Tibial nerve (tissue), 4 donors: ENCODE results near the gene PHLDA2. TPM values are rescaled to one million over a fixed set of nuclear protein-coding genes. Genes with fewer than 3 reads are reported as not detected.

Source experiments
- DNase-seq, 2 donors: peaks; one replicate each; pipeline ENCODE4 v3.0.0-alpha.2; 2019; ENCODE audit warnings: low spot score in 2 of 2
- H3K27ac ChIP-seq, 4 donors: fragments of 200-600 bp; sonication (generic) in 3 of 4; one replicate each; pipeline ENCODE4 v1.5.1; 2017 to 2019; ENCODE audit warnings: mild to moderate bottlenecking in 1 of 4
- H3K27me3 ChIP-seq, 2 donors: fragments of 200-600 bp; sonication (generic) in 1 of 2; one replicate each; pipeline versions ENCODE4 v1.5.1 to v1.6.0; 2017 to 2019
- H3K36me3 ChIP-seq, 3 donors: fragments of 200-600 bp; sonication (generic); one replicate each; pipeline ENCODE4 v1.5.1; 2018 to 2019
- H3K4me1 ChIP-seq, 4 donors: fragments of 200-600 bp; sonication (generic) in 3 of 4; one replicate each; pipeline ENCODE4 v1.5.1; 2017 to 2019
- H3K4me3 ChIP-seq, 4 donors: fragments of 200-600 bp; sonication (generic) in 3 of 4; one replicate each; pipeline ENCODE4 v1.5.1; 2017 to 2019; ENCODE audit warnings: mild to moderate bottlenecking in 1 of 4, moderate library complexity in 1 of 4
- H3K9me3 ChIP-seq, 4 donors: fragments of 200-600 bp; sonication (generic) in 3 of 4; one replicate each; pipeline ENCODE4 v1.5.1; 2017 to 2019
- CTCF ChIP-seq, 5 experiments: fragments of 200-600 bp in 3 of 5; fragments of 450-650 bp in 2 of 5; sonication (generic) in 3 of 5; IDR thresholded peaks; one replicate each; pipeline ENCODE4 v1.5.1; 2016 to 2019; ENCODE audit warnings: antibody characterized with exemption in 5 of 5, mild to moderate bottlenecking in 3 of 5, moderate library complexity in 2 of 5
- EP300 ChIP-seq, 2 donors: sonication (generic); formaldehyde crosslinking; IDR thresholded peaks; one replicate each; pipeline ENCODE4 v1.6.1; 2017; ENCODE audit warnings: antibody characterized with exemption in 2 of 2, mild to moderate bottlenecking in 1 of 2
- POLR2A ChIP-seq, 2 donors: fragments of 450-650 bp; IDR thresholded peaks; one replicate each; pipeline ENCODE4 v1.6.1; 2017; ENCODE audit warnings: antibody characterized with exemption in 2 of 2, mild to moderate bottlenecking in 2 of 2, moderate library complexity in 2 of 2
- WGBS, 2 donors: methylation state at CpG; one replicate each; pipeline ENCODE4 v1.1.5; 2018; 5-methylcytosine and 5-hydroxymethylcytosine counted together
- total RNA-seq, 4 donors: library from RNA; depleted of rRNA; stranded (reverse); fragments of >200 nt; gene quantifications; one replicate each; pipeline ENCODE4 v1.1.0, GENCODE V29; 2016

The PHLDA2 gene
- total RNA-seq, 4 donors from 2014 or later: 3.3 to 6.1 (median 5.1) TPM

- TF ChIP-seq POLR2A (IDR thresholded peaks at IDR 0.05) (no peak), CTCF (IDR thresholded peaks at IDR 0.05) (no peak), EP300 (IDR thresholded peaks at IDR 0.05) (no peak)
- H3K27ac ChIP-seq: peak overlapping the region in 1 of 4 donors; percentile 58
- 79 to 88% methylated on average over 10 to 11 of the region's 12 CpGs for WGBS, 2 donors
These were observed 17.3 kb downstream of the PHLDA2 start for GRCh38 chr11:2911785-2912391.

GRCh38 chr11:2911088-2911784 is 18.0 kb downstream of the PHLDA2 start:
- H3K36me3 ChIP-seq: peaks cover 0 to 16% (median 0%) of the 10 kb centered on the region in 3 donors
- DNase-seq: no peak
- H3K4me3 ChIP-seq: no peak overlapping the region
- TF ChIP-seq EP300 (IDR thresholded peaks at IDR 0.05) (no peak), POLR2A (IDR thresholded peaks at IDR 0.05) (no peak), CTCF (IDR thresholded peaks at IDR 0.05) (no peak)
- peaks cover 0 to 30% of the 10 kb centered on the region in 2 donors for H3K27me3 ChIP-seq
- peak overlapping the region in 1 of 4 donors; percentile 58 for H3K27ac ChIP-seq
- peaks cover 0 to 7% (median 0%) of the 10 kb centered on the region in 4 donors for H3K9me3 ChIP-seq
- H3K4me1 ChIP-seq: peaks cover 0 to 14% (median 5%) of the 10 kb centered on the region in 4 donors
- 83 to 88% methylated on average over 16 to 17 of the region's 18 CpGs for WGBS, 2 donors

More at GRCh38 chr11:2911785-2912391, 17.3 kb downstream of the PHLDA2 start:
- DNase-seq: no peak
- H3K4me3 ChIP-seq: no peak overlapping the region
- H3K36me3 ChIP-seq: peaks cover 0 to 13% (median 0%) of the 10 kb centered on the region in 3 donors
- peaks cover 0 to 14% (median 5%) of the 10 kb centered on the region in 4 donors for H3K4me1 ChIP-seq
- peaks cover 0 to 30% of the 10 kb centered on the region in 2 donors for H3K27me3 ChIP-seq
- peaks cover 0 to 5% (median 0%) of the 10 kb centered on the region in 4 donors for H3K9me3 ChIP-seq

GRCh38 chr11:2910401-2910955 is 18.7 kb downstream of the PHLDA2 start:
- no peak for DNase-seq
- H3K36me3 ChIP-seq: peaks cover 0 to 20% (median 0%) of the 10 kb centered on the region in 3 donors
- TF ChIP-seq CTCF (IDR thresholded peaks at IDR 0.05) (no peak), POLR2A (IDR thresholded peaks at IDR 0.05) (no peak), EP300 (IDR thresholded peaks at IDR 0.05) (no peak)
- peaks cover 0 to 14% (median 5%) of the 10 kb centered on the region in 4 donors for H3K4me1 ChIP-seq
- H3K27me3 ChIP-seq: peaks cover 0 to 30% of the 10 kb centered on the region in 2 donors
- H3K9me3 ChIP-seq: peaks cover 0 to 7% (median 0%) of the 10 kb centered on the region in 4 donors
- 85 to 87% methylated on average over 13 of the region's 13 CpGs for WGBS, 2 donors
- H3K27ac ChIP-seq: no peak overlapping the region
- no peak overlapping the region for H3K4me3 ChIP-seq

- H3K4me3 ChIP-seq: peak overlapping the region in 1 of 4 donors; percentile 41
These were observed 19.9 kb downstream of the PHLDA2 start for GRCh38 chr11:2909133-2909902.

More at GRCh38 chr11:2909133-2909902, 19.9 kb downstream of the PHLDA2 start:
- Histone ChIP-seq H3K36me3 (peaks cover 0 to 27% (median 0%) of the 10 kb centered on the region in 3 donors), H3K27me3 (peaks cover 0 to 30% of the 10 kb centered on the region in 2 donors), H3K4me1 (peaks cover 0 to 18% (median 5%) of the 10 kb centered on the region in 4 donors), H3K27ac (no peak overlapping the region), H3K9me3 (peaks cover 0 to 7% (median 0%) of the 10 kb centered on the region in 4 donors)
- 12 to 30% methylated on average over 24 to 32 of the region's 78 CpGs for WGBS, 2 donors
- DNase-seq: no peak
- TF ChIP-seq EP300 (IDR thresholded peaks at IDR 0.05): no peak
- no peak for TF ChIP-seq POLR2A (IDR thresholded peaks at IDR 0.05)
- TF ChIP-seq CTCF (IDR thresholded peaks at IDR 0.05): no peak
